ENCODE measurements around the gene CNNM1.

GRCh38 chr10:99339077-99339476, 9.9 kb downstream of the CNNM1 start:
- TF ChIP-seq SIN3A (IDR thresholded peaks at IDR 0.05; ENCODE audit: low read depth) (no peak), CTCF (IDR thresholded peaks at IDR 0.05 in 2 of 3, conservative IDR thresholded peaks at IDR 0.05 in 1 of 3; ENCODE audit: borderline replicate concordance in 1 of 3, insufficient read depth in 1 of 3, low read depth in 2 of 3, low read length in 2 of 3) (no peak), POLR2A (IDR thresholded peaks at IDR 0.05; ENCODE audit: borderline replicate concordance, extremely low read depth, insufficient read depth, insufficient read length) (no peak), POLR2AphosphoS5 (IDR thresholded peaks at IDR 0.05; ENCODE audit: low read depth, low read length) (no peak), EZH2 (IDR thresholded peaks at IDR 0.05) (no peak), ZBTB33 (IDR thresholded peaks at IDR 0.05; ENCODE audit: extremely low read depth, insufficient replicate concordance, low read length) (no peak), REST (IDR thresholded peaks at IDR 0.05; ENCODE audit: low read depth) (no peak), ZNF274 (IDR thresholded peaks at IDR 0.05; ENCODE audit: low read depth, low read length) (no peak), YY1 (IDR thresholded peaks at IDR 0.05; ENCODE audit: extremely low read depth, insufficient replicate concordance, low read depth, low read length) (no peak), EZH2phosphoT487 (IDR thresholded peaks at IDR 0.05; ENCODE audit: borderline replicate concordance) (no peak), SRF (IDR thresholded peaks at IDR 0.05; ENCODE audit: low read depth) (no peak)
